ENCODE results near the gene ALAS1.

GRCh38 chr3:52256622-52257021, 58.7 kb downstream of the ALAS1 start:
- TF ChIP-seq EZH2 (IDR thresholded peaks at IDR 0.05; ENCODE audit: borderline replicate concordance, insufficient read depth, low read depth, low read length, poor library complexity, severe bottlenecking), result no peak
- TF ChIP-seq CTCF (IDR thresholded peaks at IDR 0.05), result no peak

All from B cell (primary cell).